ENCODE results near the gene KRTAP5-1. TPM values are rescaled to one million over a fixed set of nuclear protein-coding genes. Genes with fewer than 3 reads are reported as not detected.

KRTAP5-1 gene
- total and polyA plus RNA-seq, 4 donors, result not detected

DNA sequence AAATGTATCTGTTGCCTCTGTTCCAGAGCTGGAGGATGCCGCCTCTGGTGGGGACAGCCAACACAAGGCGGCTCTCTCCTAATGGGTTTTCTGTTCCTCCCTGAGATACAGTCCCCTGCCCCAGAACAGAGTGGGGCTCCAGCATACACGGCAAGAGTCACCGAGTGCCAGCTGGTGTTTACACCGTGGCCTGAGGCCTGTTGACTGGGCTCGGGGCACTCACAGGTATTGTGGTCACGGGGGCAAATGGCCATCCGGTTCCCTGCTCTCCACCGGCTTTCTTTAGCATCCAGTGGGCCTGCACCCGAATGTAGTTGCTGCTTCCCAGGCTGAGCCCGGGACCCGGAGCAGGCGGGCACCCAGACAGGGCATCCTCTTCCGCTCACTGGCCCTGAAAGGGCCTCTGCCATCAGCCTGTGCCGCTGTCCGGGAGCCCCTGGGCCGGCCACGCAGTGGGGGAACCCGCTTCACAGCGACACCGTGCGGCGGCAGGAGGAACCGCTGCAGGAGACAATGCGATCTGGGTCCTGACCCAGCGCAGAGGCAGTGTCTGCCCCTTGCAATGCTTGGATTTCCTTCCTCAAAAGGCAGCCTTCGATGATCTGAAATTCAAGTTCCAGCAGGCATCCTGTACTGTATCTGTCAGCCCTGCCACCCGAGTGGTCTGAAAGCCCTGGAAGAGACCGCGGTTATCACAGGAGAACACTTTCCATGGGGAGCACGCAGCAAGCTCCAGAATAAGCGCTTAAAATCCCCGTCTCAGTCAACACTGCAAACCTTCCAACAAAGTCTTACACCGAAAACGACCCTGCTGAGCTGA is 43.6 kb upstream of the KRTAP5-1 start:
- no peak overlapping the region for H3K27ac ChIP-seq (ENCODE audit: low read depth in 1 of 2, low read length in 1 of 2)
- peaks cover 0 to 26% (median 2%) of the 10 kb centered on the region in 3 donors for H3K27me3 ChIP-seq (ENCODE audit: control insufficient read depth in 3 of 3, insufficient read depth in 3 of 3, low read length in 2 of 3)
- TF ChIP-seq, protein P1, sequence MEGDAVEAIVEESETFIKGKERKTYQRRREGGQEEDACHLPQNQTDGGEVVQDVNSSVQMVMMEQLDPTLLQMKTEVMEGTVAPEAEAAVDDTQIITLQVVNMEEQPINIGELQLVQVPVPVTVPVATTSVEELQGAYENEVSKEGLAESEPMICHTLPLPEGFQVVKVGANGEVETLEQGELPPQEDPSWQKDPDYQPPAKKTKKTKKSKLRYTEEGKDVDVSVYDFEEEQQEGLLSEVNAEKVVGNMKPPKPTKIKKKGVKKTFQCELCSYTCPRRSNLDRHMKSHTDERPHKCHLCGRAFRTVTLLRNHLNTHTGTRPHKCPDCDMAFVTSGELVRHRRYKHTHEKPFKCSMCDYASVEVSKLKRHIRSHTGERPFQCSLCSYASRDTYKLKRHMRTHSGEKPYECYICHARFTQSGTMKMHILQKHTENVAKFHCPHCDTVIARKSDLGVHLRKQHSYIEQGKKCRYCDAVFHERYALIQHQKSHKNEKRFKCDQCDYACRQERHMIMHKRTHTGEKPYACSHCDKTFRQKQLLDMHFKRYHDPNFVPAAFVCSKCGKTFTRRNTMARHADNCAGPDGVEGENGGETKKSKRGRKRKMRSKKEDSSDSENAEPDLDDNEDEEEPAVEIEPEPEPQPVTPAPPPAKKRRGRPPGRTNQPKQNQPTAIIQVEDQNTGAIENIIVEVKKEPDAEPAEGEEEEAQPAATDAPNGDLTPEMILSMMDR (IDR thresholded peaks at IDR 0.05; ENCODE audit: control extremely low read depth, extremely low read depth), result peak; percentile 70
- DNase-seq (peak; percentile 48 to 71 (median 58)), ATAC-seq (ENCODE audit: insufficient read depth, low FRiP score) (peak; percentile 69)
- H3K4me1 ChIP-seq (ENCODE audit: control insufficient read depth in 5 of 5, insufficient read depth in 5 of 5, low read length in 5 of 5), result peaks cover 0 to 6% (median 0%) of the 10 kb centered on the region in 5 donors
- H3K9me3 ChIP-seq (ENCODE audit: control insufficient read depth in 4 of 4, insufficient read depth in 3 of 4, low read length in 3 of 4), result peaks cover 0 to 1% (median 0%) of the 10 kb centered on the region in 4 donors
- WGBS, 2 donors, result 28% methylated on average over 34 to 35 of the region's 35 CpGs
- no peaks in the 10 kb centered on the region for H3K36me3 ChIP-seq (ENCODE audit: control insufficient read depth in 4 of 4, insufficient read depth in 4 of 4, low read length in 4 of 4)
- H3K9ac ChIP-seq (ENCODE audit: insufficient read depth in 1 of 2, low read length in 2 of 2), result no peak overlapping the region
- H3K4me3 ChIP-seq, result no peak overlapping the region

DNA sequence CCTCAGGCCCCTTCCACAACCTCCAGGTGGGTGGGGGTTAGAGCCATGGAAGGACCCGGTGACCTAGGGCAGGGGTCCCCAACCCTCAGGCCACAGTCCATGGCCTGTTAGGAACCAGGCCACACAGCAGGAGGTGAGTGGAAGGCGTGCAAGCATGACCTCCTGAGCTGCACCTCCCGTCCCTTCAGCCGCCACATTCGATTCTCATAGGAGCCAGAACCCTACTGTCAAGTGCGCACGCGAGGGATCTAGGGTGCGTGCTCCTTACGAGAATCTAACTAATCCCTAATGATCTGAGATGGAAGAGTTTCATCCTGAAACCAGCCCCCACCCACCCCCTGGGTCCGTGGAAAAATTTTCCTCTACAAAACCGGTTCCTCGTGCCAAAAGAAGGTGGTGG is 40.5 kb upstream of the KRTAP5-1 start:
- H3K4me1 ChIP-seq (ENCODE audit: control insufficient read depth in 5 of 5, insufficient read depth in 5 of 5, low read length in 5 of 5), result no peaks in the 10 kb centered on the region
- H3K27ac ChIP-seq (ENCODE audit: low read depth in 1 of 2, low read length in 1 of 2), result no peak overlapping the region
- peaks cover 0 to 3% (median 0%) of the 10 kb centered on the region in 4 donors for H3K9me3 ChIP-seq (ENCODE audit: control insufficient read depth in 4 of 4, insufficient read depth in 3 of 4, low read length in 3 of 4)
- H3K9ac ChIP-seq (ENCODE audit: insufficient read depth in 1 of 2, low read length in 2 of 2), result no peak overlapping the region
- H3K4me3 ChIP-seq, result no peak overlapping the region
- DNase-seq (no peak), ATAC-seq (ENCODE audit: insufficient read depth, low FRiP score) (no peak)
- WGBS, 2 donors, result 84 to 89% methylated on average over 13 of the region's 13 CpGs
- H3K27me3 ChIP-seq (ENCODE audit: control insufficient read depth in 3 of 3, insufficient read depth in 3 of 3, low read length in 2 of 3), result peaks cover 0 to 19% (median 0%) of the 10 kb centered on the region in 3 donors
- H3K36me3 ChIP-seq (ENCODE audit: control insufficient read depth in 4 of 4, insufficient read depth in 4 of 4, low read length in 4 of 4), result no peaks in the 10 kb centered on the region
- TF ChIP-seq, protein P1 (IDR thresholded peaks at IDR 0.05; ENCODE audit: control extremely low read depth, extremely low read depth), result no peak

DNA sequence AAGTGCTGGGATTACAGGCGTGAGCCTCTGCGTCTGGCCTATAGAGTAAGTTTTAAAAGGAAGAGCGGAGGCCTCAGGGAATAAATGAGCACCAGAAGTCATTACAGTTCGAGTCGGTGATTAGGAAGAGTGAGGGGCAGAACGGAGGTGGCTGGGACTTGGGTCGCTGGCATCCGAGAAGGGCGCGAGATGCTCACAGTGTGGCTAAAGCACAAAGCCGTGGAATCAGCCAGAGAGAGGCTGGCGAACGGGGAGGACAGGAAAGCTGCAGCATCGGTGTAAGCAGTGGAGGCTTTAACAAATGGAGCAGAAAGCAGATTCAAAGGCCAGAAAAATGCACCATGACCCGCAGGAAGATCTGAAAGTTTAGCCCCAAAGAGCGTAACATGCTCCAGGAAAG is 39.5 kb upstream of the KRTAP5-1 start:
- DNase-seq (no peak), ATAC-seq (ENCODE audit: insufficient read depth, low FRiP score) (no peak)
- peaks cover 0 to 3% (median 0%) of the 10 kb centered on the region in 4 donors for H3K9me3 ChIP-seq (ENCODE audit: control insufficient read depth in 4 of 4, insufficient read depth in 3 of 4, low read length in 3 of 4)
- H3K9ac ChIP-seq (ENCODE audit: insufficient read depth in 1 of 2, low read length in 2 of 2), result no peak overlapping the region
- H3K36me3 ChIP-seq (ENCODE audit: control insufficient read depth in 4 of 4, insufficient read depth in 4 of 4, low read length in 4 of 4), result no peaks in the 10 kb centered on the region
- no peaks in the 10 kb centered on the region for H3K4me1 ChIP-seq (ENCODE audit: control insufficient read depth in 5 of 5, insufficient read depth in 5 of 5, low read length in 5 of 5)
- 86 to 90% methylated on average over 16 of the region's 16 CpGs for WGBS, 2 donors
- no peak overlapping the region for H3K27ac ChIP-seq (ENCODE audit: low read depth in 1 of 2, low read length in 1 of 2)
- H3K27me3 ChIP-seq (ENCODE audit: control insufficient read depth in 3 of 3, insufficient read depth in 3 of 3, low read length in 2 of 3), result peaks cover 0 to 19% (median 0%) of the 10 kb centered on the region in 3 donors
- H3K4me3 ChIP-seq, result no peak overlapping the region
- TF ChIP-seq, protein P1 (IDR thresholded peaks at IDR 0.05; ENCODE audit: control extremely low read depth, extremely low read depth), result no peak

Measured in lung (tissue), 12 donors.